Activated naive CD8-positive, alpha-beta T cell treated with anti-CD3 and anti-CD28 coated beads, Interleukin-2, amount 10 ng/mL, durations not matched to agents 7 days and 5 days (primary cell): ENCODE data around the gene ATP6V0E2. TPM values are rescaled to one million over a fixed set of nuclear protein-coding genes. Genes with fewer than 3 reads are reported as not detected.
A peak's percentile ranks its signal among the peaks of the same experiment; 100 is the strongest.

Experiments
- ATAC-seq: fragments of 150-1000 bp; cut with Tn5 transposase; one replicate; pipeline ENCODE4 v1.10.0; 2021; ENCODE audit warnings: low read depth, moderate library complexity
- POLR2A ChIA-PET: fragments of 350-600 bp; sonication (Branson Sonifier 250); formaldehyde crosslinking; loops from one replicate; lab custom pipeline; 2021; ENCODE audit warnings: antibody characterized with exemption; lab: Charles Lee
- DNase-seq: peaks from one replicate; pipeline ENCODE4 v3.0.0; 2021
- H3K27ac Mint-ChIP-seq: one replicate; pipeline ENCODE4 v1.8.0; 2022; ENCODE audit warnings: mild to moderate bottlenecking, mixed read lengths
- H3K27me3 Mint-ChIP-seq: one replicate; pipeline ENCODE4 v1.8.0; 2022; ENCODE audit warnings: mild to moderate bottlenecking, moderate library complexity, mixed read lengths
- H3K36me3 Mint-ChIP-seq: one replicate; pipeline ENCODE4 v1.8.0; 2021; ENCODE audit warnings: mild to moderate bottlenecking, mixed read lengths
- H3K4me1 Mint-ChIP-seq: one replicate; pipeline ENCODE4 v1.8.0; 2021; ENCODE audit warnings: mixed read lengths
- H3K4me3 Mint-ChIP-seq: one replicate; pipeline ENCODE4 v1.8.0; 2022; ENCODE audit warnings: mild to moderate bottlenecking, moderate library complexity, mixed read lengths
- H3K9me3 Mint-ChIP-seq: one replicate; pipeline ENCODE4 v1.8.0; 2021; ENCODE audit warnings: mixed read lengths
- total RNA-seq, 2 experiments: library from RNA; stranded (reverse); gene quantifications; one replicate each; pipeline ENCODE4 v1.2.3, GENCODE V29; 2021

Gene ATP6V0E2
- total RNA-seq, 2 experiments from 2014 or later = 74.0 to 81.2 TPM

GRCh38 chr7:149870274-149870673 lies 3.5 kb upstream of the ATP6V0E2 start:
- peak; percentile 3 for ATAC-seq
- POLR2A ChIA-PET = interaction anchor here (4.2 kb wide), 1 partner anchor 31 kb away, joined by 42 read pairs; the partner anchor contains the start of gene ZNF862

GRCh38 chr7:149870701-149871483 lies 2.9 kb upstream of the ATP6V0E2 start:
- H3K36me3 Mint-ChIP-seq = peaks cover 15% of the 10 kb centered on the region
- DNase-seq = no peak
- peak overlapping the region; percentile 79 for H3K4me3 Mint-ChIP-seq
- ATAC-seq = no peak
- peaks cover 80% of the 10 kb centered on the region for H3K4me1 Mint-ChIP-seq
- peak overlapping the region; percentile 97 for H3K27ac Mint-ChIP-seq
- no peaks in the 10 kb centered on the region for H3K27me3 Mint-ChIP-seq
- no peaks in the 10 kb centered on the region for H3K9me3 Mint-ChIP-seq
- POLR2A ChIA-PET = interaction anchor here (4.2 kb wide), 1 partner anchor 32 kb away, joined by 42 read pairs; the partner anchor contains the start of gene ZNF862

More at GRCh38 chr7:149870274-149870673, 3.5 kb upstream of the ATP6V0E2 start:
- peaks cover 10% of the 10 kb centered on the region for H3K36me3 Mint-ChIP-seq
- DNase-seq = no peak
- no peaks in the 10 kb centered on the region for H3K9me3 Mint-ChIP-seq
- peaks cover 79% of the 10 kb centered on the region for H3K4me1 Mint-ChIP-seq
- H3K4me3 Mint-ChIP-seq = peak overlapping the region; percentile 79
- no peaks in the 10 kb centered on the region for H3K27me3 Mint-ChIP-seq
- peak overlapping the region; percentile 97 for H3K27ac Mint-ChIP-seq

- Mint-ChIP-seq H3K36me3 (peaks cover 18% of the 10 kb centered on the region), H3K9me3 (no peaks in the 10 kb centered on the region), H3K27me3 (no peaks in the 10 kb centered on the region), H3K4me3 (peak overlapping the region; percentile 92), H3K4me1 (peaks cover 77% of the 10 kb centered on the region), H3K27ac (peak overlapping the region; percentile 97)
- ATAC-seq (no peak), DNase-seq (no peak)
- POLR2A ChIA-PET = interaction anchor here (4.2 kb wide), 1 partner anchor 33 kb away, joined by 42 read pairs; the partner anchor contains the start of gene ZNF862
Measured at GRCh38 chr7:149871576-149871975, 2.2 kb upstream of the ATP6V0E2 start.

- no peaks in the 10 kb centered on the region for H3K27me3 Mint-ChIP-seq
- peak overlapping the region; percentile 88 for H3K27ac Mint-ChIP-seq
- DNase-seq = no peak
- H3K9me3 Mint-ChIP-seq = no peaks in the 10 kb centered on the region
- POLR2A ChIA-PET = interaction anchor here (0.6 kb wide), 1 partner anchor 18 kb away, joined by 4 read pairs; no protein-coding TSS in a partner anchor
- ATAC-seq = no peak
- H3K4me1 Mint-ChIP-seq = peaks cover 70% of the 10 kb centered on the region
- H3K4me3 Mint-ChIP-seq = peak overlapping the region; percentile 92
- peaks cover 20% of the 10 kb centered on the region for H3K36me3 Mint-ChIP-seq
Measured at GRCh38 chr7:149872419-149873073, 1.2 kb upstream of the ATP6V0E2 start.

- H3K27ac Mint-ChIP-seq = peak overlapping the region; percentile 83
- H3K9me3 Mint-ChIP-seq = no peaks in the 10 kb centered on the region
- DNase-seq (no peak), ATAC-seq (peak; percentile 11)
- H3K4me1 Mint-ChIP-seq = peaks cover 59% of the 10 kb centered on the region
- POLR2A ChIA-PET = interaction anchor here (0.6 to 1.9 kb wide), 4 partner anchors 9 to 1570 kb away, joined by 5 to 7 read pairs (median 6); partner anchors contain the start of gene ZNF862
- H3K4me3 Mint-ChIP-seq = peak overlapping the region; percentile 89
- no peaks in the 10 kb centered on the region for H3K27me3 Mint-ChIP-seq
- peaks cover 23% of the 10 kb centered on the region for H3K36me3 Mint-ChIP-seq
Measured at GRCh38 chr7:149873970-149874643, 338 bp downstream of the ATP6V0E2 start.

- DNase-seq (no peak), ATAC-seq (no peak)
- Mint-ChIP-seq H3K9me3 (no peaks in the 10 kb centered on the region), H3K27ac (peak overlapping the region; percentile 83), H3K4me3 (peak overlapping the region; percentile 89), H3K4me1 (peaks cover 55% of the 10 kb centered on the region), H3K36me3 (peaks cover 22% of the 10 kb centered on the region), H3K27me3 (no peaks in the 10 kb centered on the region)
- POLR2A ChIA-PET = interaction anchor here (0.6 to 1.9 kb wide), 6 partner anchors 9 to 1569 kb away, joined by 3 to 7 read pairs (median 6); partner anchors contain the start of gene ZNF862
Measured at GRCh38 chr7:149874644-149875028, 867 bp downstream of the ATP6V0E2 start.

- Mint-ChIP-seq H3K4me3 (peak overlapping the region; percentile 89), H3K27me3 (no peaks in the 10 kb centered on the region), H3K27ac (peak overlapping the region; percentile 83), H3K36me3 (peaks cover 23% of the 10 kb centered on the region), H3K9me3 (no peaks in the 10 kb centered on the region), H3K4me1 (peaks cover 48% of the 10 kb centered on the region)
- POLR2A ChIA-PET = interaction anchor here (0.6 to 1.9 kb wide), 4 partner anchors 8 to 104 kb away, joined by 3 to 7 read pairs (median 5); partner anchors contain the start of gene ZNF862
- DNase-seq (no peak), ATAC-seq (no peak)
Measured at GRCh38 chr7:149875396-149875795, 1.6 kb downstream of the ATP6V0E2 start.

GRCh38 chr7:149877890-149878522 lies 4.2 kb downstream of the ATP6V0E2 start:
- peak overlapping the region; percentile 39 for H3K27ac Mint-ChIP-seq
- POLR2A ChIA-PET = no interaction called here
- peaks cover 27% of the 10 kb centered on the region for H3K4me1 Mint-ChIP-seq

GRCh38 chr7:149878523-149878921 lies 4.8 kb downstream of the ATP6V0E2 start:
- Mint-ChIP-seq H3K36me3 (peaks cover 27% of the 10 kb centered on the region), H3K27me3 (no peaks in the 10 kb centered on the region)
- POLR2A ChIA-PET = interaction anchor here (1.0 kb wide), 1 partner anchor 40 kb away, joined by 3 read pairs; the partner anchor contains the start of gene ZNF862

More at GRCh38 chr7:149877890-149878522, 4.2 kb downstream of the ATP6V0E2 start:
- Mint-ChIP-seq H3K27me3 (no peaks in the 10 kb centered on the region), H3K36me3 (peaks cover 27% of the 10 kb centered on the region), H3K4me3 (no peak overlapping the region), H3K9me3 (no peaks in the 10 kb centered on the region)
- DNase-seq = no peak
- ATAC-seq = no peak

GRCh38 chr7:149879271-149879743 lies 5.5 kb downstream of the ATP6V0E2 start:
- Mint-ChIP-seq H3K27ac (no peak overlapping the region), H3K4me1 (peaks cover 36% of the 10 kb centered on the region), H3K9me3 (no peaks in the 10 kb centered on the region), H3K27me3 (no peaks in the 10 kb centered on the region), H3K4me3 (no peak overlapping the region), H3K36me3 (peaks cover 27% of the 10 kb centered on the region)
- POLR2A ChIA-PET = interaction anchor here (1.0 kb wide), 1 partner anchor 41 kb away, joined by 3 read pairs; the partner anchor contains the start of gene ZNF862
- DNase-seq (no peak), ATAC-seq (no peak)

More at GRCh38 chr7:149878523-149878921, 4.8 kb downstream of the ATP6V0E2 start:
- Mint-ChIP-seq H3K4me1 (peaks cover 32% of the 10 kb centered on the region), H3K9me3 (no peaks in the 10 kb centered on the region), H3K4me3 (no peak overlapping the region), H3K27ac (no peak overlapping the region)
- DNase-seq (no peak), ATAC-seq (no peak)

GRCh38 chr7:149879766-149880637 lies 6.2 kb downstream of the ATP6V0E2 start:
- no peaks in the 10 kb centered on the region for H3K9me3 Mint-ChIP-seq
- peaks cover 27% of the 10 kb centered on the region for H3K36me3 Mint-ChIP-seq
- POLR2A ChIA-PET = interaction anchor here (1.0 kb wide), 1 partner anchor 42 kb away, joined by 3 read pairs; the partner anchor contains the start of gene ZNF862
- no peak for DNase-seq
- H3K27me3 Mint-ChIP-seq = no peaks in the 10 kb centered on the region
- no peak overlapping the region for H3K4me3 Mint-ChIP-seq
- ATAC-seq = no peak
- H3K4me1 Mint-ChIP-seq = peaks cover 31% of the 10 kb centered on the region
- H3K27ac Mint-ChIP-seq = no peak overlapping the region
